ENCODE data around the gene ACOT2.
"Not testable (repeated sequence)": the region's sequence is repeated elsewhere in the genome, so short reads cannot be mapped to it uniquely, and the experiment has no call there.

The ACOT2 gene

GRCh38 chr14:73569185-73569958 lies at the start of gene ACOT2:
TSS of gene ACOT2 (plus strand) at chr14:73569213. CDS start at chr14:73569241, 28 bp downstream.
- DNase-seq: not testable (repeated sequence)

- no peak for DNase-seq
Observed at GRCh38 chr14:73521229-73521628, 47.8 kb upstream of the ACOT2 start.

- DNase-seq: peak; percentile 5
Observed at GRCh38 chr14:73524493-73524892, 44.5 kb upstream of the ACOT2 start.

GRCh38 chr14:73526036-73526984 lies 42.7 kb upstream of the ACOT2 start:
- peak; percentile 33 for DNase-seq

GRCh38 chr14:73529356-73529755 lies 39.7 kb upstream of the ACOT2 start:
- DNase-seq: not testable (repeated sequence)

- DNase-seq: not testable (repeated sequence)
Observed at GRCh38 chr14:73531971-73532370, 37.0 kb upstream of the ACOT2 start.

- not testable (repeated sequence) for DNase-seq
Observed at GRCh38 chr14:73537244-73538045, 31.6 kb upstream of the ACOT2 start.

GRCh38 chr14:73539017-73539416 lies 30.0 kb upstream of the ACOT2 start:
- DNase-seq: not testable (repeated sequence)

GRCh38 chr14:73542961-73543360 lies 26.1 kb upstream of the ACOT2 start:
- not testable (repeated sequence) for DNase-seq

- DNase-seq: not testable (repeated sequence)
Observed at GRCh38 chr14:73545353-73545752, 23.7 kb upstream of the ACOT2 start.

GRCh38 chr14:73549097-73549496 lies 19.9 kb upstream of the ACOT2 start:
- DNase-seq: not testable (repeated sequence)

GRCh38 chr14:73549889-73550524 lies 19.0 kb upstream of the ACOT2 start:
- DNase-seq: not testable (repeated sequence)

- no peak for DNase-seq
Observed at GRCh38 chr14:73553845-73554244, 15.2 kb upstream of the ACOT2 start.

- not testable (repeated sequence) for DNase-seq
Observed at GRCh38 chr14:73557201-73557600, 11.8 kb upstream of the ACOT2 start.

GRCh38 chr14:73558238-73558637 lies 10.8 kb upstream of the ACOT2 start:
- DNase-seq: not testable (repeated sequence)

GRCh38 chr14:73562256-73562655 lies 6.8 kb upstream of the ACOT2 start:
- not testable (repeated sequence) for DNase-seq

GRCh38 chr14:73562696-73563095 lies 6.3 kb upstream of the ACOT2 start:
- not testable (repeated sequence) for DNase-seq

- not testable (repeated sequence) for DNase-seq
Observed at GRCh38 chr14:73566431-73566830, 2.6 kb upstream of the ACOT2 start.

GRCh38 chr14:73566935-73567334 lies 2.1 kb upstream of the ACOT2 start:
- DNase-seq: not testable (repeated sequence)

GRCh38 chr14:73567358-73567757 lies 1.7 kb upstream of the ACOT2 start:
- no peak for DNase-seq

- no peak for DNase-seq
Observed at GRCh38 chr14:73567951-73568885, 795 bp upstream of the ACOT2 start.
